IMR-90 (cell line): ENCODE results near the gene GP9. TPM values are rescaled to one million over a fixed set of nuclear protein-coding genes. Genes with fewer than 3 reads are reported as not detected.

Experiments
- ATAC-seq: fragments of 200-7000 bp; cut with Tn5 transposase; 2 replicates; pipeline ENCODE4 v1.9.1; 2020; ENCODE audit warnings: low read depth, mild to moderate bottlenecking, moderate library complexity
- BruUV-seq: library from RNA; stranded (reverse); fragments of 400-500 nt; replicated peaks from 2 replicates; lab custom pipeline; 2021; lab: Mats Ljungman, UMichigan
- CTCF ChIA-PET: fragments of 300-600 bp; formaldehyde crosslinking; extraction: SDS; loops from one replicate; lab custom pipeline; 2021; ENCODE audit warnings: antibody characterized with exemption; lab: Yijun Ruan, JAX
- POLR2A ChIA-PET: fragments of 300-600 bp; sonication (Branson Sonifier 250); formaldehyde crosslinking; loops from one replicate; lab custom pipeline; 2022; ENCODE audit warnings: antibody characterized with exemption; ENCODE audit not compliant: unreplicated experiment; lab: Charles Lee
- DNase-seq: peaks from one replicate; pipeline ENCODE4 v3.0.0; 2013
- H2AFZ ChIP-seq: replicated peaks from 2 replicates; pipeline ENCODE3; 2013; ENCODE audit warnings: low read length, mild to moderate bottlenecking; ENCODE audit not compliant: poor library complexity
- H2AK5ac ChIP-seq: 2 replicates; pipeline ENCODE4 v1.6.1; 2013; ENCODE audit warnings: low read depth, low read length, inconsistent platforms
- H2AK9ac ChIP-seq: replicated peaks from 2 replicates; pipeline ENCODE3; 2013; ENCODE audit warnings: mild to moderate bottlenecking, low read depth, low read length, moderate library complexity; ENCODE audit not compliant: poor library complexity
- H2BK120ac ChIP-seq: 2 replicates; pipeline ENCODE4 v1.6.1; 2013; ENCODE audit warnings: low read depth, low read length, inconsistent platforms
- H2BK15ac ChIP-seq: 3 replicates; pipeline ENCODE4 v1.6.1; 2013; ENCODE audit warnings: low read depth, low read length, inconsistent platforms
- H2BK20ac ChIP-seq: 2 replicates; pipeline ENCODE4 v1.6.1; 2013; ENCODE audit warnings: low read depth, mild to moderate bottlenecking, inconsistent platforms, low read length, moderate library complexity
- H2BK5ac ChIP-seq: 2 replicates; pipeline ENCODE4 v1.6.1; 2013; ENCODE audit warnings: mild to moderate bottlenecking, low read depth, low read length, inconsistent platforms; ENCODE audit not compliant: poor library complexity, severe bottlenecking
- H3K14ac ChIP-seq: replicated peaks from 2 replicates; pipeline ENCODE4 v1.6.1; 2013; ENCODE audit warnings: low read depth, low read length, inconsistent platforms
- H3K18ac ChIP-seq: 2 replicates; pipeline ENCODE4 v1.6.1; 2013; ENCODE audit warnings: low read depth, low read length, control low read depth
- H3K23ac ChIP-seq: 2 replicates; pipeline ENCODE4 v1.6.1; 2013; ENCODE audit warnings: low read depth, low read length, inconsistent platforms
- H3K27ac ChIP-seq: 2 replicates; pipeline ENCODE4 v1.5.1; 2013; ENCODE audit warnings: mild to moderate bottlenecking, control low read depth, low read length; ENCODE audit not compliant: insufficient read depth
- H3K27me3 ChIP-seq: 2 replicates; pipeline ENCODE4 v1.6.1; 2013; ENCODE audit warnings: low read length; ENCODE audit not compliant: control insufficient read depth, insufficient read depth
- H3K36me3 ChIP-seq: 2 replicates; pipeline ENCODE4 v1.6.1; 2013; ENCODE audit warnings: low read length, mixed read lengths; ENCODE audit not compliant: control insufficient read depth, insufficient read depth
- H3K4ac ChIP-seq: 2 replicates; pipeline ENCODE4 v1.6.1; 2013; ENCODE audit warnings: low read depth, low read length, inconsistent platforms
- H3K4me1 ChIP-seq: 2 replicates; pipeline ENCODE4 v1.6.1; 2013; ENCODE audit warnings: low read length, mixed read lengths; ENCODE audit not compliant: control insufficient read depth, insufficient read depth
- H3K4me2 ChIP-seq: 2 replicates; pipeline ENCODE4 v1.6.1; 2013; ENCODE audit warnings: low read depth, mild to moderate bottlenecking, control low read depth, low read length, moderate library complexity
- H3K4me3 ChIP-seq: 2 replicates; pipeline ENCODE4 v1.5.1; 2013; ENCODE audit warnings: low read depth, mild to moderate bottlenecking, control low read depth, low read length, moderate library complexity; ENCODE audit not compliant: insufficient read depth
- H3K56ac ChIP-seq: 2 replicates; pipeline ENCODE4 v1.6.1; 2013; ENCODE audit warnings: low read length, inconsistent platforms; ENCODE audit not compliant: insufficient read depth; ENCODE audit errors: extremely low read depth
- H3K79me1 ChIP-seq, 2 experiments: 2 replicates each; pipeline ENCODE4 v1.6.1; 2013; ENCODE audit warnings: low read length in 2 of 2, inconsistent platforms in 1 of 2, low read depth in 1 of 2
- H3K9ac ChIP-seq: 2 replicates; pipeline ENCODE4 v1.6.1; 2013; ENCODE audit warnings: low read depth, low read length, control low read depth
- H3K9me1 ChIP-seq: 2 replicates; pipeline ENCODE4 v1.6.1; 2013; ENCODE audit warnings: low read length, inconsistent platforms; ENCODE audit not compliant: insufficient read depth
- H3K9me3 ChIP-seq: 2 replicates; pipeline ENCODE4 v1.6.1; 2013; ENCODE audit warnings: low read length; ENCODE audit not compliant: control insufficient read depth, insufficient read depth
- H4K20me1 ChIP-seq: 2 replicates; pipeline ENCODE4 v1.6.1; 2013; ENCODE audit warnings: low read length, inconsistent platforms; ENCODE audit not compliant: insufficient read depth
- H4K5ac ChIP-seq: 2 replicates; pipeline ENCODE4 v1.6.1; 2013; ENCODE audit warnings: mild to moderate bottlenecking, low read depth, low read length, control low read depth
- H4K8ac ChIP-seq, 2 experiments: 2 replicates each; pipeline ENCODE4 v1.6.1; 2013; ENCODE audit warnings: low read depth in 2 of 2, low read length in 2 of 2, control low read depth in 1 of 2, inconsistent platforms in 1 of 2
- H4K91ac ChIP-seq: 2 replicates; pipeline ENCODE4 v1.6.1; 2013; ENCODE audit warnings: low read depth, low read length, inconsistent platforms; ENCODE audit not compliant: insufficient read depth
- BHLHE40 ChIP-seq: fragments of 150-350 bp; IDR thresholded peaks from 2 replicates; pipeline ENCODE4 v1.6.1; 2016; ENCODE audit warnings: mild to moderate bottlenecking, low read depth, low read length
- CEBPB ChIP-seq: IDR thresholded peaks from 2 replicates; pipeline ENCODE4 v1.6.1; 2012; ENCODE audit warnings: low read depth, low read length, improper control_type of control experiment
- CHD1 ChIP-seq: IDR thresholded peaks from 2 replicates; pipeline ENCODE4 v1.6.1; 2012; ENCODE audit warnings: low read depth, low read length, improper control_type of control experiment
- CTCF ChIP-seq: conservative IDR thresholded peaks from 2 replicates; pipeline ENCODE4 v1.5.1; 2012; ENCODE audit warnings: mild to moderate bottlenecking, low read depth, low read length, improper control_type of control experiment
- ELK1 ChIP-seq: fragments of 150-350 bp; IDR thresholded peaks from 2 replicates; pipeline ENCODE4 v1.6.1; 2016; ENCODE audit warnings: low read depth, mild to moderate bottlenecking, low read length, moderate library complexity, borderline replicate concordance
- FOS ChIP-seq: fragments of 150-350 bp; IDR thresholded peaks from 2 replicates; pipeline ENCODE4 v1.6.1; 2016; ENCODE audit warnings: low read depth, low read length
- MAFK ChIP-seq: IDR thresholded peaks from 2 replicates; pipeline ENCODE4 v1.6.1; 2012; ENCODE audit warnings: low read depth, low read length, improper control_type of control experiment
- MAZ ChIP-seq: IDR thresholded peaks from 2 replicates; pipeline ENCODE4 v1.6.1; 2012; ENCODE audit warnings: low read depth, mild to moderate bottlenecking, low read length, improper control_type of control experiment, moderate library complexity, borderline replicate concordance
- MXI1 ChIP-seq: IDR thresholded peaks from 2 replicates; pipeline ENCODE4 v1.6.1; 2012; ENCODE audit warnings: low read depth, mild to moderate bottlenecking, low read length, moderate library complexity, borderline replicate concordance
- NFE2L2 ChIP-seq: fragments of 150-350 bp; IDR thresholded peaks from 2 replicates; pipeline ENCODE4 v1.6.1; 2016; ENCODE audit warnings: low read depth, mild to moderate bottlenecking, low read length
- POLR2A ChIP-seq: IDR thresholded peaks from 2 replicates; pipeline ENCODE4 v1.6.1; 2012; ENCODE audit warnings: mild to moderate bottlenecking, low read depth, low read length
- RAD21 ChIP-seq: IDR thresholded peaks from 2 replicates; pipeline ENCODE4 v1.6.1; 2012; ENCODE audit warnings: low read length, improper control_type of control experiment
- RCOR1 ChIP-seq: IDR thresholded peaks from 2 replicates; pipeline ENCODE4 v1.6.1; 2012; ENCODE audit warnings: mild to moderate bottlenecking, low read length, improper control_type of control experiment; ENCODE audit not compliant: insufficient replicate concordance
- RFX5 ChIP-seq: IDR thresholded peaks from 2 replicates; pipeline ENCODE4 v1.8.0; 2012; ENCODE audit warnings: low read depth, mild to moderate bottlenecking, low read length, moderate library complexity
- SMC3 ChIP-seq: fragments of 150-350 bp; IDR thresholded peaks from 2 replicates; pipeline ENCODE4 v1.6.1; 2016; ENCODE audit warnings: low read depth, mild to moderate bottlenecking, antibody characterized with exemption, low read length, moderate library complexity
- USF2 ChIP-seq: fragments of 150-350 bp; IDR thresholded peaks from 2 replicates; pipeline ENCODE4 v1.6.1; 2017; ENCODE audit warnings: mild to moderate bottlenecking, antibody characterized with exemption, low read length, low read depth
- WGBS, 2 experiments: methylation state at CpG; one replicate each; pipeline versions ENCODE4 v1.1.5 to v1.1.7; 2013; ENCODE audit warnings: missing lambda C conversion rate in 2 of 2; ENCODE audit not compliant: insufficient read length in 1 of 2; ENCODE audit errors: extremely low coverage in 2 of 2; 5-methylcytosine and 5-hydroxymethylcytosine counted together
- dilution Hi-C: fragments of 300-500 bp; cut with HindIII; formaldehyde crosslinking; loops from one replicate; pipeline ENCODE4 v1.14.3; 2018; ENCODE audit warnings: low sequenced_read_pairs; ENCODE audit not compliant: unreplicated experiment
- in situ Hi-C: fragments of 300-500 bp; cut with MboI; formaldehyde crosslinking; loops from 3 replicates; pipeline ENCODE4 v1.14.3; 2019; ENCODE audit warnings: low sequenced_read_pairs, inconsistent platforms, mixed read lengths
- intact Hi-C: fragments of 100-400 bp; cut with micrococcal nuclease; formaldehyde crosslinking; loops from 2 replicates; pipeline ENCODE4 v1.10.0; 2022
- polyA plus RNA-seq, 3 experiments: library from polyadenylated mRNA; depleted of rRNA; stranded (reverse); fragments of >200 nt; gene quantifications; 2 replicates each; pipeline ENCODE4 v1.2.3, GENCODE V29; 2012; ENCODE audit warnings: low replicate concordance in 1 of 3
- total RNA-seq: library from RNA; depleted of rRNA; stranded (reverse); fragments of >200 nt; gene quantifications from 2 replicates; pipeline ENCODE4 v1.2.3, GENCODE V29; 2012

The GP9 gene
- total and polyA plus RNA-seq, 2 of the 4 experiments (the other 2 are of a cell fraction), result not detected

- H4K20me1 ChIP-seq, result no peaks in the 10 kb centered on the region
- H3K4me3 ChIP-seq, result no peak overlapping the region
- 0 out of 2 replicates have a peak overlapping the region, but pooled peaks have one; percentile 48 for H2BK20ac ChIP-seq
- peaks cover 3% of the 10 kb centered on the region; the same call in 1 of the 2 replicates for H3K9me3 ChIP-seq
- ATAC-seq (peak; percentile 22; the same call in 1 of the 2 replicates), DNase-seq (peak; percentile 22)
- no CpG with 5 or more reads among the region's 3 CpGs for WGBS, 2 experiments
- intact Hi-C loops, result no loop called here
- dilution Hi-C loops, result no loop called here
- no peak overlapping the region for H2AK9ac ChIP-seq
- no peak overlapping the region; a peak in 1 of 4 replicates for H4K8ac ChIP-seq
- in situ Hi-C loops, result no loop called here
- ChIA-PET CTCF (no interaction called here), POLR2A (no interaction called here)
- no peak overlapping the region for H3K23ac ChIP-seq
- no peak overlapping the region; the same call in 1 of the 2 replicates for H2BK120ac ChIP-seq
- no peak overlapping the region for H3K56ac ChIP-seq
- no TSS peak for BruUV-seq
- TF ChIP-seq USF2 (no peak), NFE2L2 (no peak), CEBPB (no peak), ELK1 (no peak), RCOR1 (no peak), POLR2A (no peak), CHD1 (no peak), FOS (no peak), CTCF (no peak), RAD21 (no peak), BHLHE40 (no peak), MXI1 (no peak), SMC3 (no peak), RFX5 (no peak), MAZ (no peak), MAFK (no peak)
- no peak overlapping the region for H3K14ac ChIP-seq
- H4K91ac ChIP-seq, result no peak overlapping the region
- peaks cover 7% of the 10 kb centered on the region; the same call in 1 of the 2 replicates for H3K27me3 ChIP-seq
- H3K4ac ChIP-seq, result 0 out of 2 replicates have a peak overlapping the region, but pooled peaks have one; percentile 70
- H4K5ac ChIP-seq, result no peak overlapping the region
- H2AFZ ChIP-seq, result no peak overlapping the region
- no peak overlapping the region for H3K18ac ChIP-seq
- no peaks in the 10 kb centered on the region for H3K36me3 ChIP-seq
- peaks cover 11% of the 10 kb centered on the region for H3K9me1 ChIP-seq
- H3K79me1 ChIP-seq, result no peaks in the 10 kb centered on the region
- no peak overlapping the region for H2BK5ac ChIP-seq
- no peak overlapping the region for H2AK5ac ChIP-seq
- no peak overlapping the region for H2BK15ac ChIP-seq
- H3K4me1 ChIP-seq, result peaks cover 26% of the 10 kb centered on the region
- no peak overlapping the region for H3K9ac ChIP-seq
- H3K4me2 ChIP-seq, result peak overlapping the region; percentile 38; the same call in 1 of the 2 replicates
- peak overlapping the region; percentile 21; the same call in 1 of the 2 replicates for H3K27ac ChIP-seq
Measured at GRCh38 chr3:129019266-129019665, 41.3 kb upstream of the GP9 start.
